Uterus (tissue), 2 donors: Measurements from ENCODE around the gene SLFN12L.

Experiments
- POLR2A ChIP-seq, 2 donors: fragments of 450-650 bp; IDR thresholded peaks; one replicate each; pipeline ENCODE4 v1.6.1; 2016; ENCODE audit warnings: antibody characterized with exemption in 2 of 2, mild to moderate bottlenecking in 1 of 2, moderate library complexity in 1 of 2
- TF ChIP-seq, protein P1 (sequence below), 4 experiments: fragments of 200-600 bp in 2 of 4; fragments of 450-650 bp in 2 of 4; sonication (generic) in 2 of 4; IDR thresholded peaks; one replicate each; pipeline ENCODE4 v1.5.1; 2016 to 2019; ENCODE audit warnings: antibody characterized with exemption in 4 of 4, mild to moderate bottlenecking in 2 of 4, moderate library complexity in 1 of 4

DNA sequence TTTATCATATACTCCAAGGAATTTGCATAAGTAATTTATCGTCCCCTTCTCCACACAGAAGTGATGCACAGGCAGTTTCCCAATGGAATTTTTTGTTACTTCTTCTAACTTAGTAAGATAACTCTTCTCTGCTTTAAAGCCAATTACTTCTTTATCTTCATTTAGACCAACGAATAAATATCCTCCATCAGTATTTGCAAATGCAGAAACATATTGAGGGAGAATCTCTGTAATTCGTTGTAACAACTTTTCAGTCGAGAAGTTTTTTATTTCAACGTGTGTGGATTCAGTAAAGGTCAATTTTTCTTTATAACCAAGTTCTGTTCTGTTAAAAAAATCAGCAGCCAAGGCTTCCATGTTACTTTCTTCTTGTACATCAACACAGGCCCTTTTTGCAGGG, 58.2 kb downstream of the SLFN12L start:
- TF ChIP-seq, protein P1, sequence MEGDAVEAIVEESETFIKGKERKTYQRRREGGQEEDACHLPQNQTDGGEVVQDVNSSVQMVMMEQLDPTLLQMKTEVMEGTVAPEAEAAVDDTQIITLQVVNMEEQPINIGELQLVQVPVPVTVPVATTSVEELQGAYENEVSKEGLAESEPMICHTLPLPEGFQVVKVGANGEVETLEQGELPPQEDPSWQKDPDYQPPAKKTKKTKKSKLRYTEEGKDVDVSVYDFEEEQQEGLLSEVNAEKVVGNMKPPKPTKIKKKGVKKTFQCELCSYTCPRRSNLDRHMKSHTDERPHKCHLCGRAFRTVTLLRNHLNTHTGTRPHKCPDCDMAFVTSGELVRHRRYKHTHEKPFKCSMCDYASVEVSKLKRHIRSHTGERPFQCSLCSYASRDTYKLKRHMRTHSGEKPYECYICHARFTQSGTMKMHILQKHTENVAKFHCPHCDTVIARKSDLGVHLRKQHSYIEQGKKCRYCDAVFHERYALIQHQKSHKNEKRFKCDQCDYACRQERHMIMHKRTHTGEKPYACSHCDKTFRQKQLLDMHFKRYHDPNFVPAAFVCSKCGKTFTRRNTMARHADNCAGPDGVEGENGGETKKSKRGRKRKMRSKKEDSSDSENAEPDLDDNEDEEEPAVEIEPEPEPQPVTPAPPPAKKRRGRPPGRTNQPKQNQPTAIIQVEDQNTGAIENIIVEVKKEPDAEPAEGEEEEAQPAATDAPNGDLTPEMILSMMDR (IDR thresholded peaks at IDR 0.05): no peak
- TF ChIP-seq POLR2A (IDR thresholded peaks at IDR 0.05): no peak
